Measurements from ENCODE around the gene DENND4C. TPM values are rescaled to one million over a fixed set of nuclear protein-coding genes. Genes with fewer than 3 reads are reported as not detected.

The DENND4C gene
- total RNA-seq, 1 donor from 2014 or later = 118 TPM

DNA sequence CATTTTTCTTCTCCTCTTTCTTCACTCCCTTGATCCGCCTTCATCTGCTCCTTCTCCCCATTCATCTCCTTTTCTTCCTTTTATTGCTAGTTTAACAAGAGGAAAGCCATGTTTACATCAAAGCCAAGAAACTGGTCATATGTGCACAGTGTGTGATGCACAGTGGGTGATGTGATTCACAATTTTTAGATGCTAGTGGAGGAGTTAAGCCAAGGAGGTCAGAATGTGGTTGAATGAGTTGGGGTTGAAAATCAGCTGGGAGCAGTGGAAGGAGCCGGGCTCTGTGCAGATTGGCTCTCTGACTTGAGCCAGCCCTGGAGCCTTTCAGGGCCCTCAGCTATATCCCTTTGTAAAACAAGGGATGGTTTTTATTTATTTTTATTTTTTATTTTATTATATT lies 185.7 kb downstream of the DENND4C start:
- DNase-seq = no peak

DNA sequence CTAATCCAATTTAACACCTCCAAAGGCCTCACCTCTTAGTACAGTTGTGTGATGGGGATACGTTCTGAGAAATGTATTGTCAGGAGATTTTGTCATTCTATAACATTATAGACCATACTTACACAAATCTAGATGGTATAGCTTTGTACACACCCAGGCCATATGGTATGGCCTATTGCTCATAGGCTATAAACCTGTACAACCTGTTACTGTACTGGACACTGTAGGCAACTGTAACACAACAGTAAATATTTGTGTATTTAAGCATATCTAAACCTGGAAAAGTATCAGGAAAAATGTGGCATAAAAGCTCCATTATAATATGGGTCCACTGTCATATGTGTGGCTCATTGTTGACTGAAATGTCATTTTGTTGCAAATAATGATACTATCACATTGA lies 190.4 kb downstream of the DENND4C start:
- DNase-seq = no peak

Other genes starting within 250 kb of the DENND4C start
- gene SAXO1, start 197.5 kb upstream of the DENND4C start, total RNA-seq = not detected
- gene RRAGA, start 181.3 kb upstream of the DENND4C start, total RNA-seq = 56.1 TPM
- gene HAUS6, start 127.8 kb upstream of the DENND4C start, total RNA-seq = 32.8 TPM
- 17.2 TPM for gene PLIN2, start 103.2 kb upstream of the DENND4C start, total RNA-seq
- gene RPS6, start 149.5 kb downstream of the DENND4C start, total RNA-seq = 1,247 TPM
- gene ACER2, start 178.3 kb downstream of the DENND4C start, total RNA-seq = 11.4 TPM